ENCODE data around the gene SCNN1A.

DNA sequence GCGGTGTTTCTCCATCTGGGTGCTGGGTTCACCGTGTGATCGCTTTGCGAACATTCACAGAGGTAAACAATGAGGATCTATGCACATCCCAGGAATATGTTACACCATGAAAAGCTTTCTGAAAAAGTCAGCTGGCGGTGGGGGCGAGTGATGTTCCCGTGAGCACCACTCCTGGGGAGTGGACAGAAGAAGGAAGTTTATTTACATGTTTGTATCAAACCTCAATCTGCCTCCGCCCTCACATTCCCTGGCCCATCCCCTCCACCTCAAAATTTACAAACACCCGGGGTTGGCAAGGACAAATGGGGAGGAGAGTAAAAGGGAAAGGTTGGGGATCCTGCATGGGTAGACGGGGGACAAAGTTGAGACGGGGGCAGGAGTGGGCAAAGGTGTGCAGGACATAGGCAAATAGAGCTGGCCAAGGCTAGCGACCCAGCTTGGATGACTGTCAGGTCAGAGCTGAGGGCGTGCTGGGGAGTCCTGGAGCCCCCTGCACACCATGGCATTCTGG lies 40.4 kb downstream of the SCNN1A start:
- TF ChIP-seq, protein P1, sequence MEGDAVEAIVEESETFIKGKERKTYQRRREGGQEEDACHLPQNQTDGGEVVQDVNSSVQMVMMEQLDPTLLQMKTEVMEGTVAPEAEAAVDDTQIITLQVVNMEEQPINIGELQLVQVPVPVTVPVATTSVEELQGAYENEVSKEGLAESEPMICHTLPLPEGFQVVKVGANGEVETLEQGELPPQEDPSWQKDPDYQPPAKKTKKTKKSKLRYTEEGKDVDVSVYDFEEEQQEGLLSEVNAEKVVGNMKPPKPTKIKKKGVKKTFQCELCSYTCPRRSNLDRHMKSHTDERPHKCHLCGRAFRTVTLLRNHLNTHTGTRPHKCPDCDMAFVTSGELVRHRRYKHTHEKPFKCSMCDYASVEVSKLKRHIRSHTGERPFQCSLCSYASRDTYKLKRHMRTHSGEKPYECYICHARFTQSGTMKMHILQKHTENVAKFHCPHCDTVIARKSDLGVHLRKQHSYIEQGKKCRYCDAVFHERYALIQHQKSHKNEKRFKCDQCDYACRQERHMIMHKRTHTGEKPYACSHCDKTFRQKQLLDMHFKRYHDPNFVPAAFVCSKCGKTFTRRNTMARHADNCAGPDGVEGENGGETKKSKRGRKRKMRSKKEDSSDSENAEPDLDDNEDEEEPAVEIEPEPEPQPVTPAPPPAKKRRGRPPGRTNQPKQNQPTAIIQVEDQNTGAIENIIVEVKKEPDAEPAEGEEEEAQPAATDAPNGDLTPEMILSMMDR (conservative IDR thresholded peaks at IDR 0.05; ENCODE audit: low read length) = no peak
- TF ChIP-seq EZH2phosphoT487 (IDR thresholded peaks at IDR 0.05; ENCODE audit: borderline replicate concordance, low read depth, low read length) = no peak
